HEK293 (cell line): Measurements from ENCODE around the gene TPD52L3.

Source experiments
- CTCF ChIA-PET: fragments of 350-600 bp; formaldehyde crosslinking; extraction: SDS; loops from one replicate; lab custom pipeline; 2021; ENCODE audit warnings: antibody characterized with exemption; lab: Yijun Ruan, JAX
- POLR2A ChIA-PET: fragments of 300-600 bp; formaldehyde crosslinking; extraction: SDS; loops from one replicate; lab custom pipeline; 2020; ENCODE audit warnings: antibody characterized with exemption, inconsistent platforms; lab: Yijun Ruan, JAX
- H3K27ac ChIP-seq: fragments of 200-500 bp; sonication (Bioruptor generic); 2 replicates; pipeline ENCODE4 v1.5.1; 2014; ENCODE audit warnings: low read depth, low read length, control low read depth, inconsistent platforms; ENCODE audit errors: extremely low read depth
- H3K36me3 ChIP-seq, 2 experiments: fragments of 200-500 bp in 1 of 2; sonication (Bioruptor generic) in 1 of 2; 1 replicate in 1 of 2; 2 replicates in 1 of 2; pipeline ENCODE4 v1.5.1; 2014 to 2017; ENCODE audit warnings: inconsistent platforms in 2 of 2, low read length in 2 of 2; ENCODE audit not compliant: control insufficient read depth in 2 of 2, insufficient read depth in 1 of 2
- H3K4me1 ChIP-seq: fragments of 200-500 bp; sonication (Bioruptor generic); 2 replicates; pipeline ENCODE4 v1.5.1; 2014; ENCODE audit warnings: mild to moderate bottlenecking, low read length, inconsistent platforms; ENCODE audit not compliant: control insufficient read depth, insufficient read depth
- H3K4me3 ChIP-seq: 2 replicates; pipeline ENCODE4 v1.5.1; 2011; ENCODE audit warnings: low read depth, mild to moderate bottlenecking, control low read depth, low read length, moderate library complexity
- H3K9me3 ChIP-seq: fragments of 200-500 bp; sonication (Bioruptor generic); 2 replicates; pipeline ENCODE4 v1.5.1; 2014; ENCODE audit warnings: low read depth, low read length, inconsistent platforms; ENCODE audit not compliant: control insufficient read depth, insufficient read depth
- ATF2 ChIP-seq: fragments of 450-650 bp; formaldehyde crosslinking; IDR thresholded peaks from 2 replicates; pipeline ENCODE4 v1.5.1; 2016; ENCODE audit warnings: missing biosample characterization, missing genetic modification characterization, low read depth
- GLI2 ChIP-seq: fragments of 450-650 bp; formaldehyde crosslinking; IDR thresholded peaks from 2 replicates; pipeline ENCODE4; 2017; ENCODE audit warnings: missing biosample characterization, missing genetic modification characterization, low read depth, borderline replicate concordance
- GLIS2 ChIP-seq: fragments of 450-650 bp; formaldehyde crosslinking; IDR thresholded peaks from 2 replicates; pipeline ENCODE4 v1.5.1; 2016; ENCODE audit warnings: missing biosample characterization, missing genetic modification characterization
- HOXC10 ChIP-seq: sonication (generic); formaldehyde crosslinking; IDR thresholded peaks from 2 replicates; pipeline ENCODE4 v1.8.1; 2023; ENCODE audit warnings: mild to moderate bottlenecking, missing genetic modification reagents
- IKZF3 ChIP-seq: fragments of 450-650 bp; IDR thresholded peaks from 2 replicates; pipeline ENCODE4 v1.5.0; 2018; ENCODE audit warnings: missing biosample characterization, mild to moderate bottlenecking, missing genetic modification characterization, moderate library complexity
- REPIN1 ChIP-seq: fragments of 450-650 bp; formaldehyde crosslinking; IDR thresholded peaks from 2 replicates; pipeline ENCODE4 v1.5.1; 2017; ENCODE audit warnings: missing biosample characterization, missing genetic modification characterization, low read depth
- YY1 ChIP-seq: fragments of 450-650 bp; formaldehyde crosslinking; IDR thresholded peaks from 2 replicates; pipeline ENCODE4 v1.5.1; 2018; ENCODE audit warnings: missing biosample characterization, missing genetic modification characterization
- YY2 ChIP-seq: fragments of 450-650 bp; formaldehyde crosslinking; IDR thresholded peaks from 2 replicates; pipeline ENCODE4 v1.5.1; 2016; ENCODE audit warnings: missing biosample characterization, missing genetic modification characterization
- ZBTB7A ChIP-seq: fragments of 450-650 bp; formaldehyde crosslinking; IDR thresholded peaks from 2 replicates; pipeline ENCODE4 v1.5.1; 2016; ENCODE audit warnings: low read depth, missing biosample characterization, missing genetic modification characterization
- ZNF114 ChIP-seq: fragments of 450-650 bp; formaldehyde crosslinking; IDR thresholded peaks from 2 replicates; pipeline ENCODE4 v1.5.0; 2017; ENCODE audit warnings: missing biosample characterization, missing genetic modification characterization
- ZNF146 ChIP-seq: fragments of 450-650 bp; formaldehyde crosslinking; IDR thresholded peaks from 2 replicates; pipeline ENCODE4 v1.5.1; 2016; ENCODE audit warnings: missing biosample characterization, missing genetic modification characterization
- ZNF311 ChIP-seq: fragments of 450-650 bp; formaldehyde crosslinking; IDR thresholded peaks from 2 replicates; pipeline ENCODE4 v1.5.1; 2017; ENCODE audit warnings: missing biosample characterization, missing genetic modification characterization, borderline replicate concordance
- ZNF391 ChIP-seq: fragments of 450-650 bp; formaldehyde crosslinking; IDR thresholded peaks from 2 replicates; pipeline ENCODE4 v1.5.1; 2016; ENCODE audit warnings: low read depth, missing biosample characterization, missing genetic modification characterization, borderline replicate concordance
- ZNF654 ChIP-seq: fragments of 450-650 bp; formaldehyde crosslinking; IDR thresholded peaks from 2 replicates; pipeline ENCODE4 v1.5.1; 2016; ENCODE audit warnings: low read depth, missing biosample characterization, missing genetic modification characterization
- ZNF791 ChIP-seq: fragments of 450-650 bp; formaldehyde crosslinking; IDR thresholded peaks from 2 replicates; pipeline ENCODE4 v1.5.1; 2016; ENCODE audit warnings: missing biosample characterization, missing genetic modification characterization
- TF ChIP-seq, protein P1 (sequence below): fragments of 450-650 bp; formaldehyde crosslinking; IDR thresholded peaks from 2 replicates; pipeline ENCODE4 v1.5.1; 2016; ENCODE audit warnings: missing biosample characterization, missing genetic modification characterization
- TF ChIP-seq, protein P2 (sequence below): fragments of 450-650 bp; formaldehyde crosslinking; IDR thresholded peaks from 2 replicates; pipeline ENCODE4 v1.5.1; 2016; ENCODE audit warnings: missing biosample characterization, missing genetic modification characterization
- TF ChIP-seq, protein P3 (sequence below): fragments of 450-650 bp; formaldehyde crosslinking; IDR thresholded peaks from 2 replicates; pipeline ENCODE4 v1.5.1; 2016; ENCODE audit warnings: missing biosample characterization, missing genetic modification characterization, borderline replicate concordance

TPD52L3 gene

GRCh38 chr9:6305954-6306563, 22.1 kb upstream of the TPD52L3 start:
- H3K9me3 ChIP-seq: no peaks in the 10 kb centered on the region
- H3K27ac ChIP-seq: no peak overlapping the region
- H3K36me3 ChIP-seq: no peaks in the 10 kb centered on the region
- no peaks in the 10 kb centered on the region for H3K4me1 ChIP-seq
- TF ChIP-seq ZNF791 (tag by site-specific recombination) (no peak), ZNF654 (tag by site-specific recombination) (peak; percentile 72), ZNF311 (tag by site-specific recombination) (no peak), REPIN1 (tag by site-specific recombination) (no peak)
- TF ChIP-seq, protein P1, sequence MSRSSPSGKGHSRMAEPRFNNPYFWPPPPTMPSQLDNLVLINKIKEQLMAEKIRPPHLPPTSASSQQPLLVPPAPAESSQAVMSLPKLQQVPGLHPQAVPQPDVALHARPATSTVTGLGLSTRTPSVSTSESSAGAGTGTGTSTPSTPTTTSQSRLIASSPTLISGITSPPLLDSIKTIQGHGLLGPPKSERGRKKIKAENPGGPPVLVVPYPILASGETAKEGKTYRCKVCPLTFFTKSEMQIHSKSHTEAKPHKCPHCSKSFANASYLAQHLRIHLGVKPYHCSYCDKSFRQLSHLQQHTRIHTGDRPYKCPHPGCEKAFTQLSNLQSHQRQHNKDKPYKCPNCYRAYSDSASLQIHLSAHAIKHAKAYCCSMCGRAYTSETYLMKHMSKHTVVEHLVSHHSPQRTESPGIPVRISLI (tag by site-specific recombination): no peak
- TF ChIP-seq, protein P2, sequence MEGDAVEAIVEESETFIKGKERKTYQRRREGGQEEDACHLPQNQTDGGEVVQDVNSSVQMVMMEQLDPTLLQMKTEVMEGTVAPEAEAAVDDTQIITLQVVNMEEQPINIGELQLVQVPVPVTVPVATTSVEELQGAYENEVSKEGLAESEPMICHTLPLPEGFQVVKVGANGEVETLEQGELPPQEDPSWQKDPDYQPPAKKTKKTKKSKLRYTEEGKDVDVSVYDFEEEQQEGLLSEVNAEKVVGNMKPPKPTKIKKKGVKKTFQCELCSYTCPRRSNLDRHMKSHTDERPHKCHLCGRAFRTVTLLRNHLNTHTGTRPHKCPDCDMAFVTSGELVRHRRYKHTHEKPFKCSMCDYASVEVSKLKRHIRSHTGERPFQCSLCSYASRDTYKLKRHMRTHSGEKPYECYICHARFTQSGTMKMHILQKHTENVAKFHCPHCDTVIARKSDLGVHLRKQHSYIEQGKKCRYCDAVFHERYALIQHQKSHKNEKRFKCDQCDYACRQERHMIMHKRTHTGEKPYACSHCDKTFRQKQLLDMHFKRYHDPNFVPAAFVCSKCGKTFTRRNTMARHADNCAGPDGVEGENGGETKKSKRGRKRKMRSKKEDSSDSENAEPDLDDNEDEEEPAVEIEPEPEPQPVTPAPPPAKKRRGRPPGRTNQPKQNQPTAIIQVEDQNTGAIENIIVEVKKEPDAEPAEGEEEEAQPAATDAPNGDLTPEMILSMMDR (tag by site-specific recombination): 0 out of 2 replicates have a peak, but pooled peaks have one; percentile 24
- H3K4me3 ChIP-seq: no peak overlapping the region
- ChIA-PET CTCF (interaction anchor here (0.6 to 4.7 kb wide), 70 partner anchors 9 to 856 kb away, joined by 3 to 67 read pairs (median 4); partner anchors contain the start of genes CD274 and IL33), POLR2A (interaction anchor here (1.2 kb wide), 1 partner anchor 252 kb away, joined by 3 read pairs; no protein-coding TSS in a partner anchor)

DNA sequence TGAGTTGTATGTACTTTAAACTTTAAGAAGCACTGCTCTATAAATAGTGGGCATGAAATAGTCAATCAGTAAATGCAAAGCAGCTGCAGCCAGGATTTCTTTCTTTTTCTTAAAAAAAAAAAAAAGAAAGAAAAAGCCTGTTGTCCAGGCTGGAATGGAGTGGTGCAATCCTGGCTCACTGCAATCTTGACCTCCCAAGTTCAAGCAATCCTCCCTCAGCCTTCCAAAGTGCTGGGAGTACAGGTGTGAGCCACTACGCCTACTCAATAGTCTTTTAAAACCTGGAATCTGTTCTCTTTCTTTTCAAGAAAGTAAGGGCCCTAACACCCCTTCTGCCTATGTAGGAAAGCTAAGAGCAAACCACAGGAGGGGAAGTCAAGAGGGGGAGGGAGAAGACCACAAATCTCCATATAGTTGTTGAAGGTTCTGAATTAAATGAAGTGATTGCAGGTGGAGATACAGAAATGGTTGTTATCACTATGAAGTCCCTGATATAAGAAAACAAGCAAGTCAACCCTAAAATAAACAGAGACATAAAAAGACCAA, 20.6 kb upstream of the TPD52L3 start:
- H3K27ac ChIP-seq: no peak overlapping the region
- TF ChIP-seq GLI2 (tag by site-specific recombination): no peak
- TF ChIP-seq ZBTB7A (tag by site-specific recombination): no peak
- no peak for TF ChIP-seq YY2 (tag by site-specific recombination)
- no peak for TF ChIP-seq ATF2
- TF ChIP-seq ZNF391 (tag by site-specific recombination): no peak
- TF ChIP-seq, protein P3, sequence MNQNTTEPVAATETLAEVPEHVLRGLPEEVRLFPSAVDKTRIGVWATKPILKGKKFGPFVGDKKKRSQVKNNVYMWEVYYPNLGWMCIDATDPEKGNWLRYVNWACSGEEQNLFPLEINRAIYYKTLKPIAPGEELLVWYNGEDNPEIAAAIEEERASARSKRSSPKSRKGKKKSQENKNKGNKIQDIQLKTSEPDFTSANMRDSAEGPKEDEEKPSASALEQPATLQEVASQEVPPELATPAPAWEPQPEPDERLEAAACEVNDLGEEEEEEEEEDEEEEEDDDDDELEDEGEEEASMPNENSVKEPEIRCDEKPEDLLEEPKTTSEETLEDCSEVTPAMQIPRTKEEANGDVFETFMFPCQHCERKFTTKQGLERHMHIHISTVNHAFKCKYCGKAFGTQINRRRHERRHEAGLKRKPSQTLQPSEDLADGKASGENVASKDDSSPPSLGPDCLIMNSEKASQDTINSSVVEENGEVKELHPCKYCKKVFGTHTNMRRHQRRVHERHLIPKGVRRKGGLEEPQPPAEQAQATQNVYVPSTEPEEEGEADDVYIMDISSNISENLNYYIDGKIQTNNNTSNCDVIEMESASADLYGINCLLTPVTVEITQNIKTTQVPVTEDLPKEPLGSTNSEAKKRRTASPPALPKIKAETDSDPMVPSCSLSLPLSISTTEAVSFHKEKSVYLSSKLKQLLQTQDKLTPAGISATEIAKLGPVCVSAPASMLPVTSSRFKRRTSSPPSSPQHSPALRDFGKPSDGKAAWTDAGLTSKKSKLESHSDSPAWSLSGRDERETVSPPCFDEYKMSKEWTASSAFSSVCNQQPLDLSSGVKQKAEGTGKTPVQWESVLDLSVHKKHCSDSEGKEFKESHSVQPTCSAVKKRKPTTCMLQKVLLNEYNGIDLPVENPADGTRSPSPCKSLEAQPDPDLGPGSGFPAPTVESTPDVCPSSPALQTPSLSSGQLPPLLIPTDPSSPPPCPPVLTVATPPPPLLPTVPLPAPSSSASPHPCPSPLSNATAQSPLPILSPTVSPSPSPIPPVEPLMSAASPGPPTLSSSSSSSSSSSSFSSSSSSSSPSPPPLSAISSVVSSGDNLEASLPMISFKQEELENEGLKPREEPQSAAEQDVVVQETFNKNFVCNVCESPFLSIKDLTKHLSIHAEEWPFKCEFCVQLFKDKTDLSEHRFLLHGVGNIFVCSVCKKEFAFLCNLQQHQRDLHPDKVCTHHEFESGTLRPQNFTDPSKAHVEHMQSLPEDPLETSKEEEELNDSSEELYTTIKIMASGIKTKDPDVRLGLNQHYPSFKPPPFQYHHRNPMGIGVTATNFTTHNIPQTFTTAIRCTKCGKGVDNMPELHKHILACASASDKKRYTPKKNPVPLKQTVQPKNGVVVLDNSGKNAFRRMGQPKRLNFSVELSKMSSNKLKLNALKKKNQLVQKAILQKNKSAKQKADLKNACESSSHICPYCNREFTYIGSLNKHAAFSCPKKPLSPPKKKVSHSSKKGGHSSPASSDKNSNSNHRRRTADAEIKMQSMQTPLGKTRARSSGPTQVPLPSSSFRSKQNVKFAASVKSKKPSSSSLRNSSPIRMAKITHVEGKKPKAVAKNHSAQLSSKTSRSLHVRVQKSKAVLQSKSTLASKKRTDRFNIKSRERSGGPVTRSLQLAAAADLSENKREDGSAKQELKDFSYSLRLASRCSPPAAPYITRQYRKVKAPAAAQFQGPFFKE (tag by site-specific recombination): no peak
- no peak for TF ChIP-seq GLIS2
- no peak for TF ChIP-seq IKZF3 (tag by site-specific recombination)
- no peak for TF ChIP-seq ZNF146 (tag by site-specific recombination)
- no peak for TF ChIP-seq ZNF114 (tag by site-specific recombination)
- no peak for TF ChIP-seq HOXC10 (CRISPR knock-in tag)
- no peak for TF ChIP-seq YY1 (tag by site-specific recombination)
- no peak overlapping the region for H3K4me3 ChIP-seq
- no peaks in the 10 kb centered on the region for H3K36me3 ChIP-seq
- CTCF ChIA-PET: interaction anchor here (0.7 to 4.7 kb wide), 5 partner anchors 114 to 589 kb away, joined by 3 to 67 read pairs (median 21); no protein-coding TSS in a partner anchor
- no peaks in the 10 kb centered on the region for H3K9me3 ChIP-seq
- H3K4me1 ChIP-seq: no peaks in the 10 kb centered on the region
- POLR2A ChIA-PET: no interaction called here
